Measurements from ENCODE around the gene SCRT2. TPM values are rescaled to one million over a fixed set of nuclear protein-coding genes. Genes with fewer than 3 reads are reported as not detected.

The SCRT2 gene
- total and polyA plus RNA-seq, 2 donors (not counting 3 experiments of a cell fraction or from before 2014, with no cell fraction given), result not detected

- Histone ChIP-seq H3K9me1 (replicated peaks; ENCODE audit: control insufficient read depth, extremely low read depth, insufficient read depth, low read length) (no peaks in the 10 kb centered on the region), H3K4me1 (ENCODE audit: control insufficient read depth, extremely low read depth, insufficient read depth, low read length) (no peaks in the 10 kb centered on the region), H3K27ac (ENCODE audit: insufficient read depth, low read depth, low read length) (no peak overlapping the region), H2AFZ (ENCODE audit: low read depth, low read length) (no peak overlapping the region), H3K36me3 (ENCODE audit: control insufficient read depth in 2 of 2, extremely low read depth in 1 of 2, insufficient read depth in 2 of 2, low read length in 2 of 2) (no peaks in the 10 kb centered on the region), H4K20me1 (replicated peaks; ENCODE audit: control insufficient read depth, extremely low read depth, insufficient read depth, low read length) (no peaks in the 10 kb centered on the region), H3K79me2 (ENCODE audit: control insufficient read depth, insufficient read depth, low read length) (no peaks in the 10 kb centered on the region), H3K9me3 (replicated peaks; ENCODE audit: control insufficient read depth, insufficient read depth, low read length) (no peaks in the 10 kb centered on the region), H3K27me3 (ENCODE audit: control insufficient read depth in 2 of 2, insufficient read depth in 2 of 2, low read length in 2 of 2) (peaks cover 20 to 23% of the 10 kb centered on the region in 2 experiments), H3K4me3 (replicated peaks in 1 of 3; ENCODE audit: insufficient read depth in 1 of 3, low read depth in 1 of 3, low read length in 3 of 3) (no peak overlapping the region), H3K4me2 (ENCODE audit: insufficient read depth, low read length) (no peak overlapping the region), H3K9ac (replicated peaks; ENCODE audit: extremely low read depth, insufficient read depth, low read length) (no peak overlapping the region)
- no TSS peak for BruUV-seq (replicated peaks)
- intact Hi-C loops (cut with micrococcal nuclease) (no loop called here), dilution Hi-C loops (cut with MboI; ENCODE audit: extremely low pct_ligation_motif_present, low sequenced_read_pairs) (no loop called here)
- ChIA-PET POLR2A (no interaction called here), CTCF (no interaction called here)
- FAIRE-seq, result no peak
- TF ChIP-seq MAX (IDR thresholded peaks at IDR 0.05; ENCODE audit: insufficient read depth, insufficient read length) (no peak), EZH2 (IDR thresholded peaks at IDR 0.05; ENCODE audit: borderline replicate concordance, low read depth, low read length, severe bottlenecking) (no peak), POLR2AphosphoS5 (IDR thresholded peaks at IDR 0.05; ENCODE audit: insufficient read depth, low read depth, low read length) (no peak), CTCF (IDR thresholded peaks at IDR 0.05; ENCODE audit: extremely low read depth in 1 of 2, insufficient read depth in 1 of 2, low read depth in 1 of 2, low read length in 2 of 2) (no peak), POLR2A (IDR thresholded peaks at IDR 0.05; ENCODE audit: low read depth, low read length) (no peak), JUN (IDR thresholded peaks at IDR 0.05; ENCODE audit: borderline replicate concordance, insufficient read depth, insufficient read length, low read depth) (no peak), MYC (IDR thresholded peaks at IDR 0.05; ENCODE audit: low read depth, low read length) (no peak), GATA2 (IDR thresholded peaks at IDR 0.05; ENCODE audit: insufficient read depth, insufficient read length, low read depth, low read length) (no peak), FOS (IDR thresholded peaks at IDR 0.05; ENCODE audit: borderline replicate concordance, insufficient read depth, low read length) (no peak)
- DNase-seq (ENCODE audit: low read depth, low spot score), result no peak
Measured at GRCh38 chr20:709423-709822, 33.8 kb upstream of the SCRT2 start.

Measured in endothelial cell of umbilical vein (primary cell).